Trophoblast cell (in vitro differentiated cells and primary cell): ENCODE results near the gene IQSEC3.
A peak's percentile ranks its signal among the peaks of the same experiment; 100 is the strongest.

Experiments
- DNase-seq, 2 donors: peaks; one replicate each; pipeline ENCODE4 v3.0.0-alpha.2; 2016
- H2AFZ ChIP-seq: 2 replicates; pipeline ENCODE4 v1.6.1; 2013; ENCODE audit warnings: low read length, moderate library complexity, mild to moderate bottlenecking; ENCODE audit not compliant: insufficient read depth, poor library complexity
- H2AK5ac ChIP-seq: 2 replicates; pipeline ENCODE4 v1.6.1; 2013; ENCODE audit warnings: mild to moderate bottlenecking, low read length
- H2BK120ac ChIP-seq: 2 replicates; pipeline ENCODE4 v1.6.1; 2013; ENCODE audit warnings: low read length, mild to moderate bottlenecking, moderate library complexity; ENCODE audit not compliant: insufficient read depth, poor library complexity
- H2BK12ac ChIP-seq: 2 replicates; pipeline ENCODE4 v1.6.1; 2013; ENCODE audit warnings: mild to moderate bottlenecking, low read length, moderate library complexity
- H2BK5ac ChIP-seq: 2 replicates; pipeline ENCODE4 v1.6.1; 2013; ENCODE audit warnings: low read length, low read depth, moderate library complexity, mild to moderate bottlenecking; ENCODE audit not compliant: poor library complexity
- H3K14ac ChIP-seq: 2 replicates; pipeline ENCODE4 v1.6.1; 2013; ENCODE audit warnings: mild to moderate bottlenecking, low read length
- H3K18ac ChIP-seq: 2 replicates; pipeline ENCODE4 v1.6.1; 2013; ENCODE audit warnings: mild to moderate bottlenecking, low read length
- H3K23ac ChIP-seq: 2 replicates; pipeline ENCODE4 v1.6.1; 2013; ENCODE audit warnings: low read length
- H3K27ac ChIP-seq: 2 replicates; pipeline ENCODE4 v1.5.1; 2013; ENCODE audit warnings: low read depth, mild to moderate bottlenecking, inconsistent platforms, low read length, moderate library complexity
- H3K27me3 ChIP-seq: 2 replicates; pipeline ENCODE4 v1.6.1; 2013; ENCODE audit warnings: inconsistent platforms, mild to moderate bottlenecking, low read length, moderate library complexity; ENCODE audit not compliant: insufficient read depth
- H3K36me3 ChIP-seq, 2 experiments: 1 replicate in 1 of 2; 2 replicates in 1 of 2; pipeline ENCODE4 v1.6.1; 2013; ENCODE audit warnings: low read length in 2 of 2, mild to moderate bottlenecking in 2 of 2, moderate library complexity in 1 of 2; ENCODE audit not compliant: insufficient read depth in 2 of 2, control insufficient read depth in 1 of 2
- H3K4ac ChIP-seq: 2 replicates; pipeline ENCODE4 v1.6.1; 2013; ENCODE audit warnings: low read depth, mild to moderate bottlenecking, low read length, moderate library complexity
- H3K4me1 ChIP-seq, 2 experiments: 1 replicate in 1 of 2; 2 replicates in 1 of 2; pipeline ENCODE4 v1.6.1; 2013; ENCODE audit warnings: low read length in 2 of 2, mild to moderate bottlenecking in 2 of 2, moderate library complexity in 1 of 2; ENCODE audit not compliant: insufficient read depth in 2 of 2, control insufficient read depth in 1 of 2
- H3K4me2 ChIP-seq: 2 replicates; pipeline ENCODE4 v1.6.1; 2013; ENCODE audit warnings: inconsistent platforms, mild to moderate bottlenecking, low read length, moderate library complexity
- H3K4me3 ChIP-seq: 2 replicates; pipeline ENCODE4 v1.5.1; 2013; ENCODE audit warnings: mild to moderate bottlenecking, low read depth, low read length, inconsistent platforms
- H3K79me1 ChIP-seq: one replicate; pipeline ENCODE4 v1.6.1; 2013; ENCODE audit warnings: low read length
- H3K79me2 ChIP-seq: 2 replicates; pipeline ENCODE4 v1.6.1; 2013; ENCODE audit warnings: low read length, mild to moderate bottlenecking; ENCODE audit not compliant: control insufficient read depth, insufficient read depth, poor library complexity
- H3K9ac ChIP-seq: 2 replicates; pipeline ENCODE4 v1.6.1; 2013; ENCODE audit warnings: mild to moderate bottlenecking, low read length
- H3K9me3 ChIP-seq: 2 replicates; pipeline ENCODE4 v1.6.1; 2013; ENCODE audit warnings: low read depth, mild to moderate bottlenecking, control low read depth, inconsistent platforms, low read length; ENCODE audit not compliant: insufficient read depth
- H4K12ac ChIP-seq: 2 replicates; pipeline ENCODE4 v1.6.1; 2013; ENCODE audit warnings: low read depth, mild to moderate bottlenecking, low read length, moderate library complexity
- H4K8ac ChIP-seq: 2 replicates; pipeline ENCODE4 v1.6.1; 2013; ENCODE audit warnings: low read depth, mild to moderate bottlenecking, low read length, moderate library complexity
- H4K91ac ChIP-seq: one replicate; pipeline ENCODE4 v1.6.1; 2013; ENCODE audit warnings: low read depth, mild to moderate bottlenecking, low read length, moderate library complexity
- WGBS: extraction: QIAGEN DNeasy Blood & Tissue Kit; methylation state at CpG from one replicate; pipeline ENCODE4 v1.1.7; 2013; ENCODE audit warnings: missing lambda C conversion rate; ENCODE audit not compliant: insufficient read length, insufficient coverage; ENCODE audit errors: extremely low coverage; 5-methylcytosine and 5-hydroxymethylcytosine counted together

IQSEC3 gene

DNA sequence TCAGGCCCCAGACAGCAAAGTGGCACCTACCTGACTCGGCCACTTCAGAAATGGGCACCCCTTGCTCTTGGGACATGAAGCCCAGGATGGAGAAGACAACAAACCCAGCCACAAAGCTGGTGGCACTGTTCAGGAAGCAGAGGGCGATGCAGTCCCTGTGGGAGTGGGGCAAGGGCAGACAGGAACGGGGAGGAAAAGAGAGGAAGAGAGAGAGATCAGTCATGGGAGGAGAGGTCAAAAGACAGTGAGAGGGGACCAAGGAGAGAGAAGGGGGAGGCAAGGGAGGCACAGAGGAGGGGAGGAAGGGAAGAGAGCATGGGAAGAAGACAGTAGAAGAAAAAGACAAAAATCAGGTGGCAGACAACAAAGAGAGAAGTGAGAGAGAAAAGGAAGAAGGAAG is 130.8 kb downstream of the IQSEC3 start:
- peaks cover 4% of the 10 kb centered on the region for H3K9me3 ChIP-seq
- no peak overlapping the region for H2AFZ ChIP-seq
- H2BK5ac ChIP-seq = no peak overlapping the region
- H2BK12ac ChIP-seq = no peak overlapping the region
- no peak overlapping the region for H4K91ac ChIP-seq
- H3K4me1 ChIP-seq = peaks cover 5 to 6% of the 10 kb centered on the region in 2 experiments
- no peak overlapping the region for H4K8ac ChIP-seq
- H3K4ac ChIP-seq = no peak overlapping the region
- H3K4me3 ChIP-seq = no peak overlapping the region
- WGBS = no CpG with 5 or more reads among the region's 3 CpGs
- peaks cover 5% of the 10 kb centered on the region for H3K27me3 ChIP-seq
- no peak overlapping the region for H2AK5ac ChIP-seq
- H3K4me2 ChIP-seq = no peak overlapping the region
- no peak overlapping the region for H3K23ac ChIP-seq
- H3K36me3 ChIP-seq = no peaks in the 10 kb centered on the region
- DNase-seq = no peak
- H3K9ac ChIP-seq = no peak overlapping the region
- H3K27ac ChIP-seq = no peak overlapping the region
- H3K14ac ChIP-seq = no peak overlapping the region
- no peak overlapping the region for H2BK120ac ChIP-seq
- H3K18ac ChIP-seq = no peak overlapping the region
- no peaks in the 10 kb centered on the region for H3K79me1 ChIP-seq
- no peaks in the 10 kb centered on the region for H3K79me2 ChIP-seq
- H4K12ac ChIP-seq = no peak overlapping the region

DNA sequence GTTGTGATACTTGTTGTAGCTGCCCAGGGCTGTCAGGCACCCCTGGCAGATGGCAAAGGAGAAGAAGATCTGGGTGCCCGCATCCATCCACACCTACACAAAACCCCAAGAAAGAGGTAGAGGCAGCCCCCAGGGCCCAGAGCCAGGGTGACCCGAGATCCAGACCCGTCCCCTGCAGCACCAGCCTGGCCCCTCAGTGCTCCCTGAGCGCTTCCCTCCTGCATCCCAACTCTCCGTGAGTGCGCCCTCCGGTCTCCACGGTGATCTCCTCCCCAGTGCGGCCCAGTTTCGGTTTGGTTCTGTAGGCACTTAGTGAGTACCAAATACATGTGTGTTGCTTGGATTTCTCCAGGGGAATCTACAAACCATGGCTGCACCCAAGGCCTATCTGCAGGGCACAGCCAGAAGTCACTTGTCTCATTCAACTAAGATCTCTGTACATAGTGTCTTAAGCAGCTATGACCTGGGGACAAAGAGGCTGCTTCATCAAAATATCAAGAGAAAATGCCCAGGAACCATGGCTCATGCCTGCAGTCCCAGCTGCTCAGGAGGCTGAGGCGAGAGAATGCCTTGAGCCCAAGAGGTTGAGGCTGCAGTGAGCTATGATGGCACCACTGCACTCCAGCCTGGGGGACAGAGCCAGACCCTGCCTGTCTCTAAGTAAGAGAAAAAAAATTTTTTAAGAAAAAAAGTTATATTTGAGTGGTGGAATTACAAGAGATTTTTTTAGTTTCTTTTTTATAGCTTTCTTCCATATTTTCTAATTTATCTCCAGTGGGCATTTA is 131.5 kb downstream of the IQSEC3 start:
- no peaks in the 10 kb centered on the region for H3K79me2 ChIP-seq
- H3K4ac ChIP-seq = no peak overlapping the region
- H3K9me3 ChIP-seq = peaks cover 6% of the 10 kb centered on the region
- H2BK5ac ChIP-seq = no peak overlapping the region
- no CpG with 5 or more reads among the region's 11 CpGs for WGBS
- H2AK5ac ChIP-seq = no peak overlapping the region
- no peak overlapping the region for H2AFZ ChIP-seq
- H4K12ac ChIP-seq = no peak overlapping the region
- H3K27ac ChIP-seq = no peak overlapping the region
- H3K4me1 ChIP-seq = peaks cover 5 to 9% of the 10 kb centered on the region in 2 experiments
- H3K23ac ChIP-seq = no peak overlapping the region
- no peak overlapping the region for H3K18ac ChIP-seq
- no peak overlapping the region for H4K8ac ChIP-seq
- no peak overlapping the region for H2BK120ac ChIP-seq
- H4K91ac ChIP-seq = no peak overlapping the region
- no peak overlapping the region for H2BK12ac ChIP-seq
- H3K9ac ChIP-seq = no peak overlapping the region
- H3K36me3 ChIP-seq = no peaks in the 10 kb centered on the region
- H3K4me3 ChIP-seq = no peak overlapping the region
- H3K79me1 ChIP-seq = no peaks in the 10 kb centered on the region
- H3K4me2 ChIP-seq = no peak overlapping the region
- H3K14ac ChIP-seq = no peak overlapping the region
- no peak for DNase-seq
- peaks cover 9% of the 10 kb centered on the region for H3K27me3 ChIP-seq

- H2BK120ac ChIP-seq = no peak overlapping the region
- H3K79me1 ChIP-seq = no peaks in the 10 kb centered on the region
- no peak overlapping the region for H3K4me3 ChIP-seq
- H2BK12ac ChIP-seq = no peak overlapping the region
- peaks cover 6% of the 10 kb centered on the region for H3K9me3 ChIP-seq
- no CpG with 5 or more reads among the region's 9 CpGs for WGBS
- H3K27me3 ChIP-seq = peaks cover 15% of the 10 kb centered on the region
- H3K4me2 ChIP-seq = no peak overlapping the region
- no peak overlapping the region for H4K91ac ChIP-seq
- no peaks in the 10 kb centered on the region for H3K36me3 ChIP-seq
- H3K9ac ChIP-seq = no peak overlapping the region
- no peak overlapping the region for H2AK5ac ChIP-seq
- H2AFZ ChIP-seq = no peak overlapping the region
- no peak overlapping the region for H3K27ac ChIP-seq
- H3K18ac ChIP-seq = no peak overlapping the region
- no peak overlapping the region for H4K8ac ChIP-seq
- no peaks in the 10 kb centered on the region for H3K79me2 ChIP-seq
- H2BK5ac ChIP-seq = no peak overlapping the region
- H3K4me1 ChIP-seq = peaks cover 5 to 9% of the 10 kb centered on the region in 2 experiments
- DNase-seq = no peak
- H3K23ac ChIP-seq = no peak overlapping the region
- no peak overlapping the region for H3K4ac ChIP-seq
- H3K14ac ChIP-seq = no peak overlapping the region
- no peak overlapping the region for H4K12ac ChIP-seq
These were observed 132.1 kb downstream of the IQSEC3 start for GRCh38 chr12:198705-199104.

GRCh38 chr12:201361-201760 is 134.8 kb downstream of the IQSEC3 start:
- no peak overlapping the region for H3K4me2 ChIP-seq
- H3K18ac ChIP-seq = no peak overlapping the region
- no peak overlapping the region for H3K9ac ChIP-seq
- no CpG with 5 or more reads among the region's 8 CpGs for WGBS
- no peaks in the 10 kb centered on the region for H3K79me1 ChIP-seq
- H3K14ac ChIP-seq = no peak overlapping the region
- H3K9me3 ChIP-seq = peaks cover 7% of the 10 kb centered on the region
- no peaks in the 10 kb centered on the region for H3K79me2 ChIP-seq
- H4K12ac ChIP-seq = no peak overlapping the region
- no peaks in the 10 kb centered on the region for H3K36me3 ChIP-seq
- no peak overlapping the region for H2BK5ac ChIP-seq
- no peak overlapping the region for H3K27ac ChIP-seq
- H2AFZ ChIP-seq = no peak overlapping the region
- H2BK12ac ChIP-seq = no peak overlapping the region
- no peak overlapping the region for H2BK120ac ChIP-seq
- H3K4me3 ChIP-seq = peak overlapping the region; percentile 27
- no peak overlapping the region for H4K8ac ChIP-seq
- DNase-seq = no peak
- no peak overlapping the region for H4K91ac ChIP-seq
- H3K27me3 ChIP-seq = peaks cover 24% of the 10 kb centered on the region
- no peak overlapping the region for H3K23ac ChIP-seq
- H3K4me1 ChIP-seq = peaks cover 5 to 16% of the 10 kb centered on the region in 2 experiments
- H2AK5ac ChIP-seq = no peak overlapping the region
- H3K4ac ChIP-seq = no peak overlapping the region
